NCI-H2107 (cell line): Measurements from ENCODE around the gene STAT5B.
"Not testable (repeated sequence)": the region's sequence is repeated elsewhere in the genome, so short reads cannot be mapped to it uniquely, and the experiment has no call there.

Source experiments
- DNase-seq: peaks from one replicate; lab custom pipeline; 2025; lab: John Stamatoyannopoulos, UW

Gene STAT5B

DNA sequence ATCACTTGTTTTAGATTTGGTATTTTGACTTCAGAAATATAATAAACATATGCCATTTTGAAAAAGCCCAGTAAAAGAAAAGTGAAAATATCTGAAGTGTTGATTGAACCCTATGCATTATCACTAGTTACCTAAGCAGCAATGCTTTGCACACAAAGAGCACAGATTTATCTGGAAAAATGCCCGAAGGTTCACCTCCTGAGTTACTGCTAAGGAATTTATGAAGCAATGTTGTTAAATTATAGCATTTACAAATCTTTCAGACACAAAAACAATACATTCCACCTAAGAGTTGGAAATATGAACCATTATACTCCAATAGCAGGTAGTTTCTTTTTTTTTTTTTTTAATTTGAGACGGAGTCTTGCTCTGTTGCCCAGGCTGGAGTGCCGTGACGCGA lies 43.0 kb downstream of the STAT5B start:
- no peak for DNase-seq

DNA sequence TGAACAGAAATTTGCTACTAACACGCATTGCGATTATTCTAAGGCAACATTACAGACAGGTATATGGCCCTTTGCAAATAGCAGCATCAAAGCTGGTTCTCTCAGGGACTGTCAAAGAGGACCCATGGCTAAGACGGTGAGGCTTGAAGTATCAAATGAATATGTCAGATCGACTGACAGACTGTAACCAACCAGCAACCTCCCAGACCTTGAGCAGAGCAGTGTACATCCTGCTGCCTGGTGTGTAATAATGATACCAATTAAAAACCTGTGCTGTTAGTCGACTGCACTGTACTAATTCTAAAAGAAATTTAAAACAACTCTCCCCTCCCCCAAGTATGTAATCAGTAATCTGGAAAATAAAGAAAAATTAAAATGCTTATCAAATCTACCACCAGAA lies 46.0 kb downstream of the STAT5B start:
- DNase-seq, result no peak

GRCh38 chr17:42227849-42228700 lies 48.1 kb downstream of the STAT5B start:
- no peak for DNase-seq

GRCh38 chr17:42225646-42226045 lies 50.5 kb downstream of the STAT5B start:
- no peak for DNase-seq

- no peak for DNase-seq
Measured at GRCh38 chr17:42224651-42225050, 51.5 kb downstream of the STAT5B start.

DNA sequence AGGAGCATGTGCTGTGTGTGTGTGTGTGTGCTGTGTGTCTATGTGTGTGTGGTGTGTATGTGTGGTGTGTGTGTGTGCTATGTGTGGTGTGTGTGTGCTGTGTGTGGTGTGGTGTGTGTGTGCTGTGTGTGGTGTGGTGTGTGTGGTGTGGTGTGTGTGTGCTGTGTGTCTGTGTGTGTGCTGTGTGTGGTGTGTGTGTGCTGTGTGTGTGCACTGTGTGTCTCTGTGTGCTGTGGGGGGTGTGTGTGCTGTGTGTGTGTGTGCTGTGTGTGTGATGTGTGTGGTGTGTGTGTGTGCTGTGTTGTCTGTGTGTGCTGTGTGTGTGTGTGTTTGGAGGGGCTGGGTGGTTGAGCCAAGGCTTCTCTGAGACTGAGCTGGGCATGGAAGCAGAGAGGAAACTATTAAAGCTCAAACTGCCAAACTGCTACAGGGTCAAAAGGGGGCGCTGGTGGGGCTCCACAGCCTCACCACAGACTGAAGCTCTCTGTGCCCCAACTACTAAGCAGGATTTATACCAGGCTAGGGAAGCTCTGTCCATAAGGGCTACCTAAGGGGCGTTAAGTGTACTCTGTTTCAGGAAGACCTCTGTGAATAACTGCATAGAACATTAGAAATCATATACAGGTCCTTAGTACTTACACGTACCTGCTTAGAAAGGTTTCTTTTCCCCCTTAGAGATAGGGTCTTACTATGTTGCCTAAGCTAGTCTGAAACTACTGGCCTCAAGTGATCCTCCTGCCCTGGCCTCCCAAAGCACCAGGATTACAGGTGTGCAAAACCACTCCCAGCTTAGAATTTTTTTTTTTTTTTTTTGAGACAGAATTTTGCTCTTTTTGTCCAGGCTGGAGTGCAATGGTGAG lies 54.1 kb downstream of the STAT5B start:
- DNase-seq, result peak; percentile 14

GRCh38 chr17:42219280-42219679 lies 56.9 kb downstream of the STAT5B start:
- DNase-seq, result not testable (repeated sequence)

GRCh38 chr17:42214156-42214555 lies 62.0 kb downstream of the STAT5B start:
- no peak for DNase-seq

GRCh38 chr17:42212382-42212781 lies 63.8 kb downstream of the STAT5B start:
- no peak for DNase-seq

- not testable (repeated sequence) for DNase-seq
Measured at GRCh38 chr17:42211921-42212341, 64.3 kb downstream of the STAT5B start.

GRCh38 chr17:42210046-42210445 lies 66.1 kb downstream of the STAT5B start:
- DNase-seq, result no peak

- not testable (repeated sequence) for DNase-seq
Measured at GRCh38 chr17:42206153-42206612, 70.0 kb downstream of the STAT5B start.

DNA sequence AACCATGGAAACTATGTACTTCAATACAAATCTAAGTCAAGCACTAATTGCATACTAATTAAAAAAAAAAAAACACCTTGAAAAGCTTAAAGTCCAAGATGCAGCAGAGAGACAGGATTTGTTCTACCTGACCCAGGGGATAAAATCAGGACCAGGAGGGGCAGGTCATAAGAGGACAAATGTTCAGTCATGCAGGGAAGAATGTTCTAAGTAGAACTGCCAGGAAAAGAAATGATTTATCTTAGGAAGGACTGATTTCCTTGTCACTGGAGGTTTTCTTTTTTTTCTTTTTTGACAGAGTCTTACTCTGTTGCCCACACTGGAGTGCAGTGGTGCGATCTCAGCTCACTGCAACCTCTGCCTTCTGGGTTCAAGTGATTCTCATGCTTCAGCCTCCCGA lies 72.8 kb downstream of the STAT5B start:
- no peak for DNase-seq

DNA sequence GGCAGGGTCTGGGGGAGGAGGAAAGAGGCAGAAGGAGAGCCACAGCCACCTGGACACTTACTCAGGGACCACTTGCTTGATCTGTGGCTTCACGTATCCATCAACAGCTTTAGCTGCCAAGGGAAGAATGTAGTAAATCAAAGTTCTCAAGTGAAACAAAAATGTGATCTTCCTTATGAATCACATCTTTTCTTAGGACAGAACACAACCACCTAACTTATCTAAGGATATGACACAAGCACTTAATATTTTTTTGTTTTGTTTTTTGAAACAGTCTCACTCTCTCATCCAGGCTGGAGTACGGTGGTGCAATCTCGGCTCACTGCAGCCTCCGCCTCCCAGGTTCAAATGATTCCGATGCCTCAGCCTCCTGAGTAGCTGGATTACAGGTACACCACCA lies 73.5 kb downstream of the STAT5B start:
- DNase-seq, result no peak

GRCh38 chr17:42202159-42202558 lies 74.0 kb downstream of the STAT5B start:
- no peak for DNase-seq

DNA sequence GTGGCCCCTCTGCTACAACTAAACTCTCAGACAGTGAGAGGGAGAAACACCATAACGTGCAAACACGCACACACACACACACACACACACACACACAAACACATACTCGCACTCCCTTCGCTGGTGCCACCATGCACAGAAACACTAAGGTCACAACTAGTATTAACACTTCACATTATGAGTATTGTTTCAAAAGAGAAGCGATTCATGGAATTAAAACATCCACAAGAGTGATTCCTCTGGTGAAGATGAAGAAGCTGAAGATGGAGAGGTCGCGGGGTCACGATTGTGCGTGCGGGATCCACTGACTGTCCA lies 74.8 kb downstream of the STAT5B start:
- no peak for DNase-seq

GRCh38 chr17:42200706-42201457 lies 75.3 kb downstream of the STAT5B start:
- no peak for DNase-seq

- DNase-seq, result no peak
Measured at GRCh38 chr17:42199416-42200011, 76.7 kb downstream of the STAT5B start.

GRCh38 chr17:42198897-42199296 lies 77.3 kb downstream of the STAT5B start:
- no peak for DNase-seq

GRCh38 chr17:42197564-42198156 lies 78.5 kb downstream of the STAT5B start:
- DNase-seq, result no peak
